PC-9 (cell line): ENCODE results near the gene KRTAP10-3.

Experiments used
- CTCF ChIP-seq: fragments of 200-600 bp; sonication (generic); conservative IDR thresholded peaks from 2 replicates; pipeline ENCODE4 v1.6.1; 2017; ENCODE audit warnings: mixed run types, antibody characterized with exemption, mild to moderate bottlenecking, moderate library complexity
- EZH2 ChIP-seq: fragments of 200-600 bp; sonication (generic); IDR thresholded peaks from 2 replicates; pipeline ENCODE4 v1.8.0; 2017; ENCODE audit warnings: antibody characterized with exemption, low read depth

- no peak for TF ChIP-seq CTCF
- TF ChIP-seq EZH2: no peak
Observed at GRCh38 chr21:44537930-44538911, 20.4 kb downstream of the KRTAP10-3 start.
